Measurements from ENCODE around the gene ZNF691. TPM values are rescaled to one million over a fixed set of nuclear protein-coding genes. Genes with fewer than 3 reads are reported as not detected.
A peak's percentile ranks its signal among the peaks of the same experiment; 100 is the strongest.

ZNF691 gene
- total RNA-seq, 1 experiment from 2014 or later: 9.5 TPM

DNA sequence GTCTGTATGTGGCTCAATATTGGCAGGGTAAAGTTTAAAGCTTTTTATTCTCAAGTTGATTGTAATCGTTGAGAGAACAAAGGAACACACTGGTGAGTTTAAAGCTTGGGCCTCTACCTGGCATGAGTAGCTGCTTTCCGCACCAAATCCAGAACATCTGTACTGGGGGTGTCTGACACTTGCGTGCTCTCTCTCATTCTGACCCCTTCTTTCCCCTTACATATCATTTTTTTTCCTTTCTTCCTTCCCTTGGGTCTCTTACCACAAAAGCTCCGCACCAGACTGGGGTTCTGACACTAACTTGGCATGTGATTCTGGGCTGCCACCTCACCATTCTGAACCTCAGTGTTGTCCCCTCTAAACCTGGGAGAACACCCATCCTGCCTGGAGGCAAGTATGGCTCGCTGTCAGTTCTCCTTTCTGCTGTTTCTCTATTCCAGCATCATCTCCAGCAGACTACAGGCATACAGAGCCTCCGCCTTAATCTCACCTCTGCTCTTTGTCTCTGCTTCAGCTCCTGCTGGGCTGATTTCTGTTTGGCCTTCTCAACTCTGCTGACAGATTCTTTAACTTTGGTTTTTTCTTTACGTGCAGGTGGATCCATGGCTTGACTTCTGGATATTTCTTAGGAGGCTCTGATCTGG is 30.4 kb upstream of the ZNF691 start:
- TF ChIP-seq, protein P1, sequence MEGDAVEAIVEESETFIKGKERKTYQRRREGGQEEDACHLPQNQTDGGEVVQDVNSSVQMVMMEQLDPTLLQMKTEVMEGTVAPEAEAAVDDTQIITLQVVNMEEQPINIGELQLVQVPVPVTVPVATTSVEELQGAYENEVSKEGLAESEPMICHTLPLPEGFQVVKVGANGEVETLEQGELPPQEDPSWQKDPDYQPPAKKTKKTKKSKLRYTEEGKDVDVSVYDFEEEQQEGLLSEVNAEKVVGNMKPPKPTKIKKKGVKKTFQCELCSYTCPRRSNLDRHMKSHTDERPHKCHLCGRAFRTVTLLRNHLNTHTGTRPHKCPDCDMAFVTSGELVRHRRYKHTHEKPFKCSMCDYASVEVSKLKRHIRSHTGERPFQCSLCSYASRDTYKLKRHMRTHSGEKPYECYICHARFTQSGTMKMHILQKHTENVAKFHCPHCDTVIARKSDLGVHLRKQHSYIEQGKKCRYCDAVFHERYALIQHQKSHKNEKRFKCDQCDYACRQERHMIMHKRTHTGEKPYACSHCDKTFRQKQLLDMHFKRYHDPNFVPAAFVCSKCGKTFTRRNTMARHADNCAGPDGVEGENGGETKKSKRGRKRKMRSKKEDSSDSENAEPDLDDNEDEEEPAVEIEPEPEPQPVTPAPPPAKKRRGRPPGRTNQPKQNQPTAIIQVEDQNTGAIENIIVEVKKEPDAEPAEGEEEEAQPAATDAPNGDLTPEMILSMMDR (IDR thresholded peaks at IDR 0.05; ENCODE audit: unreplicated experiment): no peak
- ChIA-PET POLR2A (interaction anchor here (0.6 to 11.5 kb wide), 19 partner anchors 9 to 538 kb away, joined by 3 to 88 read pairs (median 4); partner anchors contain the start of genes C1orf50, P3H1, PPIH and ZNF691), CTCF (interaction anchor here (0.5 to 1.0 kb wide), 3 partner anchors 39 to 1299 kb away, joined by 3 to 4 read pairs (median 3); no protein-coding TSS in a partner anchor)
- Mint-ChIP-seq H3K9me3 (ENCODE audit: unreplicated experiment) (no peaks in the 10 kb centered on the region), H3K27ac (ENCODE audit: low read depth, unreplicated experiment) (peak overlapping the region; percentile 74), H3K4me1 (ENCODE audit: insufficient read depth, unreplicated experiment) (peaks cover 21% of the 10 kb centered on the region), H3K27me3 (ENCODE audit: insufficient read depth, unreplicated experiment) (no peaks in the 10 kb centered on the region), H3K36me3 (ENCODE audit: insufficient read depth, unreplicated experiment) (peaks cover 10% of the 10 kb centered on the region), H3K4me3 (ENCODE audit: unreplicated experiment) (peak overlapping the region; percentile 71)
- peak; percentile 3 for DNase-seq (ENCODE audit: unreplicated experiment)
- intact Hi-C loops (cut with micrococcal nuclease): no loop called here
- TSS peak; percentile 56 for BruUV-seq (replicated peaks)

DNA sequence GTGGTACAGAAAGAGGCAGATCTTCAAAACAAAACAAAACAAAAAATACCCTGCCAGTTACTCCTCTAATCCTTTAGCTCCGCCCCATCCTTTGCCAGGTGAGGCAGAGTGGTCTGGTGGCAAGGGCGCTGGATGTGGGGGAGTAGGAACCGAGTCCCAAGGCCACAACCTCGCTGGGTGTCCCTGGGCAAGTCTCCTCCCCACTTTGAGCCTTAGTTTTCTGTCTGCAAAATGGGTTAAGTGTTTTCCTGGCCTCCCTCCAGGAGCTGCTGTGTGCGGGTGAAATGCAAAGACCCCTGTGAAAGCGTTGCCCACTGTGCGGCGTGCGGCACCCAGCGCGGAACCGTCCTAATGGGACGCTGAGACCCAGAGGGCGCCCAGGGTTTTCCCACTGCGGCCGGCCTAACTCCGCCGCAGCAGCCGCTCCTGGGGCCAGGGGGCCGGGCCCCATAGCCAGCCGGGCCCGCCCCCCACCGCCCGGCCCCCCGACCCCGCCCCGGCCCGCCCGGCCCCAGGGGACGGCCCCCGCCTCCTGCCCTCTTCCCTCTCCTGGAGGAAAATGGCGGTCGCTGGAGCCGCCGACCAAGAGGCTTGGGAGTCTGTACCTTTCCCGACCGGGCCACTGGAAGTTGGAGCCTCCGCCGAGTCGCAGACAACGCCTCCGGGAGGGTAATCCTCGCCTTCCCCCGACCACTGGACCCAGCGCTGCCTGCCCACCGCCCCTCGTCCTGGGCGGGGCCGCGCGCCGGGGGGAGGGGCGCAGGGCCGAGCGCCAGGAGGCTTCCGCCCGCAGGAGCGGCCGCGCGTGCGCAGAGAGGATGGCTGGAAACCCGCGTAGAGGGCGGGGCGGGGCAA is 29.6 kb upstream of the ZNF691 start, which contains the start of the genes ERMAP and SVBP:
TSS of gene ERMAP (plus strand) at position 538 of the 855 bp plus-strand sequence. CDS start 13,327 bp downstream, outside the sequence.
TSS of gene SVBP (minus strand) at position 813 of the 855 bp plus-strand sequence. CDS start 853 bp downstream, outside the sequence.
- intact Hi-C loops (cut with micrococcal nuclease): no loop called here
- TF ChIP-seq, protein P1 (IDR thresholded peaks at IDR 0.05; ENCODE audit: unreplicated experiment): no peak
- no peaks in the 10 kb centered on the region for H3K9me3 Mint-ChIP-seq (ENCODE audit: unreplicated experiment)

DNA sequence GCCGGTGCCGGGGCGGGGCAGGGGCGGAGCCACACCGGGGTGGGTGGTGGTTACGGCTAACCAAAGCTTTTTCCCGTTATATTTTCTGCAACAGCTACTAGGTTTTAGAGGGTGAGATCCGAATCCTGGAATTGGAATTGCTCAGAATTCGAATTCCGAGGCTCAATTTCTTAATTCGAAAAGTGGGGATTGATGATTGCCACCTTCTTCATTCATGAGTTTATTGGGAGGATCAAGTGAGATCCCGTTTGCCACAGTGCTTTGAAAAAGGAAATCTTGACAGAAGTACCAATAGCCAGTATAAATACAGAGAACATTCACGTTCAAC is 29.0 kb upstream of the ZNF691 start:
- H3K9me3 Mint-ChIP-seq (ENCODE audit: unreplicated experiment): no peaks in the 10 kb centered on the region
- intact Hi-C loops (cut with micrococcal nuclease): no loop called here
- no TSS peak for BruUV-seq (replicated peaks)
- H3K4me3 Mint-ChIP-seq (ENCODE audit: unreplicated experiment): peak overlapping the region; percentile 71
- CTCF ChIA-PET: no interaction called here
- POLR2A ChIA-PET: interaction anchor here (0.7 to 11.5 kb wide), 10 partner anchors 9 to 159 kb away, joined by 3 to 88 read pairs (median 4); partner anchors contain the start of genes C1orf50, P3H1, PPIH and YBX1
- no peak overlapping the region for H3K27ac Mint-ChIP-seq (ENCODE audit: low read depth, unreplicated experiment)
- DNase-seq (ENCODE audit: unreplicated experiment): no peak
- peaks cover 10% of the 10 kb centered on the region for H3K36me3 Mint-ChIP-seq (ENCODE audit: insufficient read depth, unreplicated experiment)
- H3K4me1 Mint-ChIP-seq (ENCODE audit: insufficient read depth, unreplicated experiment): peaks cover 21% of the 10 kb centered on the region
- H3K27me3 Mint-ChIP-seq (ENCODE audit: insufficient read depth, unreplicated experiment): no peaks in the 10 kb centered on the region
- TF ChIP-seq, protein P1 (IDR thresholded peaks at IDR 0.05; ENCODE audit: unreplicated experiment): no peak

More for the DNA sequence above, 29.6 kb upstream of the ZNF691 start, which contains the start of the genes ERMAP and SVBP:
- CTCF ChIA-PET: interaction anchor here (0.6 to 1.0 kb wide), 2 partner anchors 40 to 48 kb away, joined by 3 to 4 read pairs; no protein-coding TSS in a partner anchor
- POLR2A ChIA-PET: interaction anchor here (0.6 to 11.5 kb wide), 21 partner anchors 8 to 539 kb away, joined by 3 to 88 read pairs (median 4); partner anchors contain the start of genes C1orf50, P3H1, PPIH and YBX1
- H3K4me1 Mint-ChIP-seq (ENCODE audit: insufficient read depth, unreplicated experiment): peaks cover 21% of the 10 kb centered on the region
- H3K4me3 Mint-ChIP-seq (ENCODE audit: unreplicated experiment): peak within 1 kb of the TSS; percentile 71
- H3K27ac Mint-ChIP-seq (ENCODE audit: low read depth, unreplicated experiment): peak within 1 kb of the TSS; percentile 74
- peaks cover 10% of the 10 kb centered on the region for H3K36me3 Mint-ChIP-seq (ENCODE audit: insufficient read depth, unreplicated experiment)
- BruUV-seq (replicated peaks): no TSS peak
- DNase-seq (ENCODE audit: unreplicated experiment): peak; percentile 84
- H3K27me3 Mint-ChIP-seq (ENCODE audit: insufficient read depth, unreplicated experiment): no peaks in the 10 kb centered on the region
